HEK293 (cell line): ENCODE results near the gene RBM17.
"Not testable (repeated sequence)": the region's sequence is repeated elsewhere in the genome, so short reads cannot be mapped to it uniquely, and the experiment has no call there.

Source experiments
- CTCF ChIP-seq: fragments of 450-650 bp; formaldehyde crosslinking; IDR thresholded peaks from 2 replicates; pipeline ENCODE4 v1.5.1; 2016; ENCODE audit warnings: missing biosample characterization, missing genetic modification characterization
- YY1 ChIP-seq: fragments of 450-650 bp; formaldehyde crosslinking; IDR thresholded peaks from 2 replicates; pipeline ENCODE4 v1.5.1; 2018; ENCODE audit warnings: missing biosample characterization, missing genetic modification characterization
- ZNF148 ChIP-seq: fragments of 450-650 bp; formaldehyde crosslinking; IDR thresholded peaks from 2 replicates; pipeline ENCODE4 v1.5.0; 2017; ENCODE audit warnings: missing biosample characterization, missing genetic modification characterization, borderline replicate concordance
- ZNF2 ChIP-seq: fragments of 450-650 bp; formaldehyde crosslinking; IDR thresholded peaks from 2 replicates; pipeline ENCODE4 v1.5.1; 2016; ENCODE audit warnings: missing biosample characterization, missing genetic modification characterization
- ZNF23 ChIP-seq: fragments of 450-650 bp; formaldehyde crosslinking; IDR thresholded peaks from 2 replicates; pipeline ENCODE4 v1.5.1; 2016; ENCODE audit warnings: missing biosample characterization, missing genetic modification characterization, borderline replicate concordance
- ZNF548 ChIP-seq: fragments of 450-650 bp; formaldehyde crosslinking; IDR thresholded peaks from 2 replicates; pipeline ENCODE4 v1.5.1; 2016; ENCODE audit warnings: missing biosample characterization, missing genetic modification characterization
- ZNF549 ChIP-seq: fragments of 450-650 bp; IDR thresholded peaks from 2 replicates; pipeline ENCODE4 v1.5.1; 2018; ENCODE audit warnings: missing biosample characterization, missing genetic modification characterization, mild to moderate bottlenecking, inconsistent platforms, moderate library complexity
- ZNF558 ChIP-seq: fragments of 450-650 bp; formaldehyde crosslinking; IDR thresholded peaks from 2 replicates; pipeline ENCODE4 v1.5.1; 2016; ENCODE audit warnings: missing biosample characterization, missing genetic modification characterization
- ZNF610 ChIP-seq: fragments of 450-650 bp; formaldehyde crosslinking; IDR thresholded peaks from 2 replicates; pipeline ENCODE4 v1.5.1; 2016; ENCODE audit warnings: missing biosample characterization, missing genetic modification characterization, borderline replicate concordance
- ZNF658 ChIP-seq: fragments of 450-650 bp; formaldehyde crosslinking; IDR thresholded peaks from 2 replicates; pipeline ENCODE4; 2016; ENCODE audit warnings: missing biosample characterization, missing genetic modification characterization

- not testable (repeated sequence) for TF ChIP-seq ZNF549; YY1 (tag by site-specific recombination); ZNF23 (tag by site-specific recombination); ZNF548 (tag by site-specific recombination); CTCF (tag by site-specific recombination); ZNF2; ZNF610 (tag by site-specific recombination); ZNF148 (tag by site-specific recombination); ZNF558 (tag by site-specific recombination); ZNF658 (tag by site-specific recombination)
Observed at GRCh38 chr10:6127461-6127860, 38.6 kb downstream of the RBM17 start.
